ELR (cell line): ENCODE results near the gene WNT10A.

ENCODE experiments used
- DNase-seq: peaks from one replicate; pipeline ENCODE4 v3.0.0-alpha.2; 2015; ENCODE audit warnings: low read depth

WNT10A gene

DNA sequence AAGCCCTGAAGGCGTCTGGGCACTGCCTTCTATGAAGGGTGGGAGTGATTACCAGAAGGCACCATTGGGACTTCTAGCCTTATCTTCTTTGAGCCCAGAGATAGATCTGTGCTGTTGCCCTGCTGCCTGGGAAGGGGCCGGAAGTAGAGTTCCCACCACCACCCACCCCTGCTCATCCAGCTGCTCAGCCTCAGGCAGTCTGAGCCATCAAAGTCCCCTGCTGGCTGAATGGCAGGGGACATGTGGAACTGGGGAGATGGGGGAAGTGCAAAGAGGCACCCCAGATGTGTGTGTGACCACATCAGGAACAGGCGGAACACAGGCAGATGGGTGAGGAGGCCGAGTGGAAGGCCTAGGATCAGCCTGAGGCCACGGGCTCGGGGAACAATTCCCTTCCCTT, 3.3 kb upstream of the WNT10A start:
- no peak for DNase-seq

DNA sequence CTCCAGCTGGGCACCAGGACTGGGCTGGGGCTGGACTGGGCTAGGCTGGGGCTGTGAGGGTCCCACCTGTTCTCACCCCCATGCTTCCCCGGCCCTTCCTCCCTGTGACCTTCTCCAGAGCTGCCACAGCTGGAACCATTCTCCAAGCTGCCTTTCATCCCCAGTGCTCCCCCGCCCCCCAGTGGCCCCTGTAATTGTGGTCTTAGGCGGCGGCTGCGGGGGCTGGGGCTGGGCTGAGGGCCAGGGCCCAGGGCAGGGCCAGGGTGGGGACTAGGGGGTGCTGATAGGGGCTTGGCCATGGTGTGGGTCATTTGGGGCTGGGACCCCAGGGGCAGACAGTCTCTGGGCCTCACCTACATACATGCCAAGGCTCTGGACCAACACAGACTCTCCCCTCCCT, 2.8 kb upstream of the WNT10A start:
- no peak for DNase-seq

DNA sequence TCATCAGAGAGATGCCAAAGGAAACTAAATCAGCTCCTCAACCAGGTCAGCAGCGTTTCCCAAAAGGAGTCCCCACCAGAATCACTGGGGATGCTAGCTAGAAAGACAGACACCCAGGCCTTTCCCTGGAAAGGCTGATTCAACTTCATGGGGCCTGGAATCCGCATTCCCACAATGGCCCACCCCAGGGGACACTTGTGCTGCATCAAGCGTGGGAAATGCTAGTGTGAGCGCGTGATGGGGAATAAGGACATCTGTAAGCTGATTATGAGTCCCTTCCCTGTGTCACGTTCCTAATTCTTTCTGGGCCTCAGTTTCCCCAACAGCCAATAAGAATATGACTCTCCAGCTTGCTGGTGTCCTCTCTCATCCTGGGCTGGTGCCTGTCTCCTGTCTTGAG, 2.2 kb upstream of the WNT10A start:
- no peak for DNase-seq

DNA sequence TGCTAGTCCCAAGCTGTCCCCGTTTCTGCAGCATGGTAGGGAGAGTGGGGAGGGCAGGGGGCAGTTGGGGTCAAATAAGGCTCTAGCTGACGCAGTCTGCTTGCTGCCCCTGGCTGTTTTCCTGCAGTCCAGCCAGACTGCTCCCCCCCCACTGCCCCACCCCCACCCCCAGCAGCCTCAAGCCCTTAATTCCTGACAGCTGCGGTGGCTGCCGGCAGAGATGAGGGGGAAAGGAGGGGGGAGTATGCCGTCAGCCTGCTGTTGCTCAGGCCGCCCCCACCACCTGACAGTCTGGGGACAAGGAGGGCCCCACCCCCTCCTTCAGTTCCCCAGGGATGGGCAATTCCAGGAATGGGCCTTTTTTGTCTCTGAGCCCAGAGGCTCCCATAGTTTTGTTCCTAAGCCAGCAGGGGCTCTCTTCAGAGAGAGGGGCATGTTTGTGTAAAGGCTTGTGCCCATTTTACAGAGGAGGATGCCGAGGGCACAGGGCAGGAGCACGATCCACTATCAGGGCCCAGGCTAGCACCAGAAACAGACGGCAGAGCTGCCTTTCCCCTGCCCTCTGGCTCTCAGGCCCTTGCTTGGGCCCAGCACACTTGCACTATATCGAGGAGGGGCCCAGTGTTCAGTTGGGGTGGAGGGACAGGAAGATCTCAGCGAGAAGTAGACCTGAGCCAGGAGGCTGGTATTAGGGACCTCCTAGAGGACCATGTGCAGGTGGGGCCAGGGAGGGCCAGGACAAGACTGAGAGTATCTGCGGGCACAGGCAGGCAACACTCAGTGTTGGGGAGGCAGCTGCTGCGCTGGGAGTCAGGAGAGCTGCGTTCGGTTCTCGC, 1.5 kb upstream of the WNT10A start:
- no peak for DNase-seq

DNA sequence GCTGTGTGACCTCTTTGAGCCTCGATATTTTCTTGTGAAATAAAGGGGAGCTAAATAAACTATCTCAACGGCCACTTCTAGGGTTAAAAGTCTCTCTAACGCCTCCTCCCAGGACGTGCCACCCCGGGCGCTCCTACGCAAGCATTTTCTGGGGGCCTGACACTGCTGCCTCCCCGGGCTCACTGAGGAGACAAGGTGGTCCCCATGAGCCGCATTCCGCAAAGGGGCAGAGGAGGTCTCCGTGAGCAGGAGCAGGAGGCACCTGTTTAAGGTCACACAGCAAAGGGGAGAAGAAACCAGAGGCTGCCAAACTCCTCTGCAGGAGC, 913 bp upstream of the WNT10A start:
- no peak for DNase-seq

DNA sequence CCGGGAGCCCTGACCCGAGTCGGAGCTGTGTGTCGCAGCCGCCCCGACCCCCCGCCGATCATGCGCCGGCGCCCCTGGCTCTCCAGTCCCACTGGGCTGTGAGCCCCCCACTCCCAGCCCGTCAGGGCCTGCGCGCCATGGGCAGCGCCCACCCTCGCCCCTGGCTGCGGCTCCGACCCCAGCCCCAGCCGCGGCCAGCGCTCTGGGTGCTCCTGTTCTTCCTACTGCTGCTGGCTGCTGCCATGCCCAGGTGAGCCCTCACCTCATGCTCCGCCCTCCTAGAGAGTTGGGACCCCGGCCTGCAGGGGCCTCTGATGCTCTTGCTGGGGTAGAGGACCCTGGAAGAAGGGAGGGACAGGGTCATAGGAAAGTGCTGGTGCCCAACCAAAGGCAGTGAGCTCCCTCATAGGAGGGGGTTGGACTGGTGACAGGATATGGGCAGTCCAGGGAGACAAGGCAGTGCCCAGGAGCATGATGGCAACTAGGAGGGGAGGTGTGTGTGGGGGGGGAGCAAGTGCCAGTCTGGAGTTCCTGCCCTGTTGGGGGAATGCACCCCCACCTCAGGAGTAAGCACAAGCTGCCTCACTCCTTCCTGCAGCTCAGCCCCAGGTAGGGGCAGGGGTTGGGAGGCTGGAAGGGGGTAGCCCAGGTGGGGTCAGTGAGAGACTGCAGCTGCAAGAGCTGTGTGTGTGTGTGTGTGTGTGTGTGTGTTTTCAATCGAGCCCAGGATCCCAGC, 375 bp downstream of the WNT10A start:
- no peak for DNase-seq

DNA sequence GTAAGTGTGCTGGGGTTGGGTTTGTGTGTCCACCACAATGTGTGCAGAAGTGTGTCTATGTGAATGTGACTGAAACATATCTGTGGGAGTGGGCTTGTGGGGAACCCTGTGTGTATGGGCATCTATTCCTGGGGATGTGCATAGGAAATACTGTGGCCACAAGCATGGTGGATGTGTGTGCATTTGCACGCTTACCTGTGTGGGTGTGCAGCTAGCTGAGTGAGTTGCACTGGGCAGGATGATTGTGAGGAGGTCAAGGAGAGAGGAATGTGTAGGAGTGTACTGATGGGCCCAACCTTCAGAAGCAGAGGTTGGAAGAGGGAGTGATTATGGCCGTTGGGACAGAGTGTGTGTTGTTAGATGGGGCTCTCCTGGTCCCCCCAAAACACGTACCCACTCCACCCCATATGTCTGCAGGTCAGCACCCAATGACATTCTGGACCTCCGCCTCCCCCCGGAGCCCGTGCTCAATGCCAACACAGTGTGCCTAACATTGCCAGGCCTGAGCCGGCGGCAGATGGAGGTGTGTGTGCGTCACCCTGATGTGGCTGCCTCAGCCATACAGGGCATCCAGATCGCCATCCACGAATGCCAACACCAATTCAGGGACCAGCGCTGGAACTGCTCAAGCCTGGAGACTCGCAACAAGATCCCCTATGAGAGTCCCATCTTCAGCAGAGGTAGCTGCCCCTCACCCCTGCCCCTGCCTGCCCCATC, 1.2 kb downstream of the WNT10A start:
- no peak for DNase-seq

DNA sequence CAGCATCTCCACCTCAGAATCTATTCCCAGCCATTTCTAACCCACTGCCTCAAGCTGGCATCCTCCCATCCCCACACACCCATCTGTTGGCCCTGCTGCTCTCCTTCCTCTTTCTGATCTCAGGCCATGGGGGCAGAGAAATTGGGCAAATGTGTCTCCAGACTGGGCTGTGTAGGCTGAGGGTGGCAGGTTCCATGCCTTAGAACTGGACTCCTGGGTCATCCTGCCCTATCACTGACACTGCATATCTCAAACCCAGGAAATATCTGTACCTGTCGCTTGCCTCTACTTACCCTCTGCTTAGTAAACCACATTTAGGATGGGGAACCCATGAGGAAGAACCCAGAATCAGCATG, 1.8 kb downstream of the WNT10A start:
- no peak for DNase-seq

DNA sequence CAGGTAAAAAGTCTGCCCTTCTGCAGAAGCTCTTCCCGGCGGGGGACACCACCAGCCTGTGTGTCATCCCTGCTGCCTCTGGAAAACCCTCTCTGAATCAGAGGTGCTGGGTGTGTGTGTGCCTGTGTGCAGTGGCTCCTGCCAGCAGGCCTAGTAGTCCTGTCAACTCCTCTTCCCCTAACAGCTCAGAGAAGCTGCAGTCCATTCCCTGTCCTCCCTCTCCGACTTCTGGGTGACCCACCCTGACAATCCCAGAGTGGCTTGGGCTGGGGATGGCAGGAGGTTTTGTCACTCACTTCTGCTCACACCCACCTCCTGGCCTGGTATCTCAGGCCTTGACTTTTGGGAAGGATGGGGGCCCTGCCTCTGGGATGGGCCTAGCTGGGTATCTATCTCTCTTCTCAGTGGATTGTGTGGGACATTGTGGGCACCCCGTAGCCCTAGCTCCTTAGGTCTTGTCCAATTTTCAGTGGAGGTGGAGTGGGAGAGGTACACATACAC, 2.3 kb downstream of the WNT10A start:
- DNase-seq: peak; percentile 24

DNA sequence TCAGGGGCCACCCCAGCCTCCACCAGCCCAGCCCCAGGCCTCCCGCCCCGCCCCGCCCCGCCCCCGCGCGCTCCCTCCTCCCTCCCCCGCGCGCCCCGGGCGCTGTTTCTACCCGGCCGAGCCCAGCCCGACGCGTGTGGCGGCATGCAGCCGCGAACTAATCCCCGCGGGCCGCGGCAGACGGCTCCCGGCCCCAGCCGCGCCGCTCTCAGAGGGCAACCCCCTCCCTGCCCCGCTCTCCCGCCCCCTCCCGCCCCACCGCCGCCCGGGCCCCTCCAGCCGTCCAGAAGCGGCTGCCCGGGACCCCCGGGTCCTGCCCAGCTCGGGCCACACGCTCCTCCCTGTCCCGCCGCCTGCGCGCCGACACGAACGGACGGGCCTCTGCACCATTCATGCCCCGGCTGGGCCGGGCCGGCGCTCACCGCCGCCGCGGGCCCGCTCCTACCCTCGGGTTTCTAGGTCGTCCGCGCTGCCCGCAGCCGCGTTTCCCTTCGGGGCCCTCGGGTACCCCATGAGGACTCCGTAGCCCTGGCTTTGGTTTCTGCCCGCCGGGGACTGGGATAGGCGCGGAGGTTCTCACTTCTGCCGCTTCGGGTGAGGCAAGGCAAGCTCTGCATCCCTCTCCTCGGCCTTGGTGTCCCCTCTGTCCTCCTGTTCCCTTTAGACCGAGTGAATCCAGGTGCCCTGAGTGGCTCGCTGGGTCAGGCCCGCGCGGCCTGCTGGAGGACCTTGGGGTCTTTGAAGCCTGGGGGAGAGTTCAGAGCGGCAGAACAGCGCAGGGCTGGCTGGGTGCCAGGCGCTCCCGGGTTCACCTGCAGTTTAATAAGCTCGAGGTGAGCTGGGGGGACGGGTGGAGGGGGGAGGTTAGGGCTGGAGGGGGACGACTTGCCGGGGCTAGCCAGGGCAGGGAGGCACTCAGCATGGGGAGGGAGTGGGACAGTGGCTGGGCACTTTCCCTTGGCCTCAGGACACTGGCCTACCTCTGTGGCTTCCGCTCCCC, 3.1 kb downstream of the WNT10A start:
- DNase-seq: no peak

DNA sequence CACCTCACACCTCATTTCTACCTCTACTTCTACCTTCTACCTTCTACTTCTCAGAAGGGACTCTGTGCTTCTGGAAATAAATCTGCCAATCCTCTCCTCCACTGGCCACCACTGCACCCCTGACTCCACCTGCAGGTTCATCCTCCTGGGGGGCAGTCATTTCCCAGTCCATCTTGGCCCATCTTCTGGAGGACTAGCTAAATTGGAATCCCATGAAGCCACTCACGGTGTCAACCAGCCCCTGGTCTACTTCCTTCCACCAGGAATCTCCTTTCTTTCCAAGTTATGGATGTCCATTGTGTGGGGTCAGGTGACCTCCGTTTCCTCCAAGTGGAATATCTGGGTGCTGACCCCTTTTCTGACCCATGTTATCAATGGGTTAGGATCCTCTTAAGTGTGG, 3.9 kb downstream of the WNT10A start:
- no peak for DNase-seq

DNA sequence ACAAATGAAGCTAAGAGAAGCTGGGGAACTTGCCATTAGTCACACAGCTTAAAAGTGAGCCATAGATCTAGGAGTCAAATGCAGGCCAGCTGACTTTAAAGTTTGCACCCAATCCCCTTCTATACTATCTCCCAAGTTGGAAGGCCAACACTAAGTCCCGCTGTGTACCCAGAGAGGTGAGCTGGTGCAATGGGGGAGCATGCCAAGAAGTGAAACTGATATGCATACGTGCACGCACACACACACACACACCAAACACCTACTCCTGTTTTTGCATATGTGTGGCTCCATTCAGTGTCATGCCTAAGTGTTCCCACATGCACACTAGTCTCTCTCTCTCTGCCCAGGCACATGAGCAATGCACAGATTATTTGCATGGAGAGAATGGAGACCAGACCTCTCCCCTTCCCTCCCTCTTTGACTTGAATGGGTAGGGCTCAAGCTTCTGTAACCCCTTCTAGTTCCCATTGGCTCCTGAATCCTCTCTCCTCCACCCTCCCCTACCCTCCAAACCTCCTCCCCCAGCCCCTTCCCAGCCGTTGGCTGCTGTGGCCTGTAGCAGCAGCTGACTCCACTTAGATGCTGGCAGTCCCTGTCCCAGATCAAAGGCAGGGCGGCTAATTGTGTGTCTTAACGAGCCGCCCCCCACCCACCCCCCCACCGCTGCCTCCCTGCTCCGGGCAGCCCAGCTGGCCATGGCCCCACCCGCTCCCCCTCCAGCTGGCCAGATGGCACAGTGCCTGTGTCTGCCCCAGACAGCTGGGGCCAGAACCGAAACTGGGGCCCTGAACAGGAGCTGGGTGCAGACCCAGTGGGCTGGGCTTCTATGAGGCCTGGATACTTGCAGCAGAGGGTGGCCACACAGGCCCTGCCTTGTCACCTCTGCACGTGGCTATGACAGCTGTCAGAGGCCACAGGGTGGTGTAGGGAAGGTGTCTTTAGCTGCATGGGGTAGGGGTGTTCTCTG, 5.6 kb downstream of the WNT10A start:
- no peak for DNase-seq

DNA sequence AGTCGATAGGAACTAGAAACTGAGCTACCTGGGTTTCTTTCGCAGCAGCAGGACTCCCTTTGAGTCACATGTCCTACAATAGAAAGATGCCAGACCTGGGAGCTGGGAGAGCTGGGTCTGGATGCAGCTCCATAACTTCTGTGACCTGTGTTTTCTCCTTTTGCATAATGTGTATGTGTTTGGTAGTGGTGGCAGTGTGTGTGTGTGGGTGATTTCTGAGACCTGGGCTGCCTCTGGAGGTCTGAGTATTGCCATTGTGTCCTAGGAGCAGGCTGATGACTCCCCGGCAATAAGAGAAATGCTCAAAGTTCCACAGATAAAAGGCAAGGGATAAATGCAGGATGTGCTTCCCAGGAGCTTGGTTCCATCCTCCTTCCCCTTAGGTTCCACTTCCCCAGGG, 6.4 kb downstream of the WNT10A start:
- DNase-seq: no peak

DNA sequence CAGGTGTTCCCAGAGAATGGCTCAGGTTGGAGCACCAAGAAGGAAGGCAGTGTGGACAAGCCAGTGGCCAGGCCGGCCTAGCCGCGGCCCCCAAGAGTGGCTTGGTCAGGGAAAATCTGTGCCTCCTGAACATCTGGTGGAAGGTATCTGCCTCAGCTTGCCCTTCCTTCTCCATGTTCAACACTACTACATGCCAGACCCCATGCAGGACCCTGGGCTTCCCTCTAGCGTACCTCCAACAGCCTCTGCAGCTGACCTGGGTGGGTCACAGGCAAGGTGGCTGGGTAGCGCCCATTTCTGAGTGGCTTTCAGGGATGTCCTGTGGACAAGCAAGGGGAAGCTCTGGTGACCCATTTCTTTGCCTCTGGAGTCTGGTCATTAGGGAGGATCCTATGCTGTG, 7.7 kb downstream of the WNT10A start:
- DNase-seq: no peak

DNA sequence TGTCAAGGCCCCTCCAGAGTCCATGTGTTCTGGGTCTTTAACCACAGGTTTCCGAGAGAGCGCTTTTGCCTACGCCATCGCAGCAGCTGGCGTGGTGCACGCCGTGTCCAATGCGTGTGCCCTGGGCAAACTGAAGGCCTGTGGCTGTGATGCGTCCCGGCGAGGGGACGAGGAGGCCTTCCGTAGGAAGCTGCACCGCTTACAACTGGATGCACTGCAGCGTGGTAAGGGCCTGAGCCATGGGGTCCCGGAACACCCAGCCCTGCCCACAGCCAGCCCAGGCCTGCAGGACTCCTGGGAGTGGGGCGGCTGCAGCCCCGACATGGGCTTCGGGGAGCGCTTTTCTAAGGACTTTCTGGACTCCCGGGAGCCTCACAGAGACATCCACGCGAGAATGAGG, 9.3 kb downstream of the WNT10A start:
- DNase-seq: no peak

DNA sequence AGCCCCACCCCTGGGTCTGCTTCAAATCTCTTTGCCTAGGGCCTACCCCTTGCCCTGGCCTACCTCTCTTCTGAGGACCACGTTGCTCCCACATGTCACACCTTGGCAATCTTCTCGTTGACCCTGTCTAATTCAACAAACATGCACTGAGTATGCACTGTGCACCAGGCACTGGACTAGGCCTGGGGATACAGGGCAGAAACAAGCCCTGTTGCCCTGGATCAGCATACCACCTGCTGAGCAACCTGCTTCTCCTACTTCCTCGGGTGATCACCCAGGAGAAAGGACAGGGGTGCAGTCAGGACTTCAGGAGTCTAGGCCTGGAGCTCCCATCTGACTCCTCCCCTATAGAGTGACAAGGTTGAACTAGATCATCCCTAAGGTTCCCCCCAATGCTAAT, 9.7 kb downstream of the WNT10A start:
- DNase-seq: no peak

DNA sequence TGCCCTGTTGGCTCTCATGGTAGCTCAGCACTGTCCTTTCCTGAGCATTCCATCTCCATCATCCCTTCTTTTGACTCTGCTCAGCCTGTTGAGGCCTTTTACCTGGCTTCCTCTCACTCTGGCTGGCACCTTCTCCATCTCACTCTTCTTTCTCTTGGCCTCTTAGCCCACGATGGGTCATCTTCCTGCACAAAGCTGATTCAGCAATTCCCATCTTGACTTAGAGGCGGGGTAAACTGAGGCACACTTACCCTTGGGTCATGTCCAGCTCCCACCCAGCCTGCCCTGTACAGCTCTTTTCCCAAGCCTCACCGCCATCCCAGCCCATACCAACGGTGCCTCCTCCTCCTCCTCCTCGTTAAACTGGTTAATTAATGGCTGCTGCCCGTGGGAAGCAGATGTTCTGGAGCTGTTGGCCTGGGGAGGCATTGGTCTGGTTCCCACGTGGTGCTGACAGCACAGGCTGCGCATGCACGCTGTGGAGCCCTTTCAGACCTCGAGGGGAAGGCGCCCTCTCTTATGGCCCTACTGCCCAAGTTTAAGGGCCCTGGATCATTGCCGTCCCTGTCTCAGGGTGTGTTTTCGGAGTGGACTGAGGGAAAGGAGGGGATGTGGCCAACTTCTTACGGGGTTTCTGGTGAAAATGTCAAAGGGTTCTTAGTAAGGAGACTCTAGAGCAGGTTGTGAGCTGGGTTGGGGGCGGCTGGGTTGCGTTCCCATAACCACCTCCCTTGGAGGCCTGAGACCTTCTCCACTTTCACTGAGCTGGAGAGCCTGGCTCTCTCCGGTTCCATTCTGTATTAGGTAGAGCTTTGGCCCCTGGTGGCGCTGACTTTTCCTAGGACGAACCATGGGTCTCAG, 10.9 kb downstream of the WNT10A start:
- no peak for DNase-seq

DNA sequence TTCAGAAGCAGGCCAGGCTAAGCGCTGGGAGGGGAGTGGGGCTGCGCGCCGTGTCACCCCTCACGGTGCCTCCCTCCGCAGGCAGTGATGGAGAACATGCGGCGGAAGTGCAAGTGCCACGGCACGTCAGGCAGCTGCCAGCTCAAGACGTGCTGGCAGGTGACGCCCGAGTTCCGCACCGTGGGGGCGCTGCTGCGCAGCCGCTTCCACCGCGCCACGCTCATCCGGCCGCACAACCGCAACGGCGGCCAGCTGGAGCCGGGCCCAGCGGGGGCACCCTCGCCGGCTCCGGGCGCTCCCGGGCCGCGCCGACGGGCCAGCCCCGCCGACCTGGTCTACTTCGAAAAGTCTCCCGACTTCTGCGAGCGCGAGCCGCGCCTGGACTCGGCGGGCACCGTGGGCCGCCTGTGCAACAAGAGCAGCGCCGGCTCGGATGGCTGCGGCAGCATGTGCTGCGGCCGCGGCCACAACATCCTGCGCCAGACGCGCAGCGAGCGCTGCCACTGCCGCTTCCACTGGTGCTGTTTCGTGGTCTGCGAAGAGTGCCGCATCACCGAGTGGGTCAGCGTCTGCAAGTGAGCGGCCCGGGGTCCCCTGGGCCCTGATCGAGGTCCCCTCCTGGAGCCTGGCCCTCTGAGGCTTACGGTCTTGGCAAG, 12.2 kb downstream of the WNT10A start:
- DNase-seq: peak; percentile 56
